ENCODE data around the gene VAC14. TPM values are rescaled to one million over a fixed set of nuclear protein-coding genes. Genes with fewer than 3 reads are reported as not detected.

VAC14 gene
- total and polyA plus RNA-seq, 8 donors = 14.9 to 90.6 (median 39.3) TPM

DNA sequence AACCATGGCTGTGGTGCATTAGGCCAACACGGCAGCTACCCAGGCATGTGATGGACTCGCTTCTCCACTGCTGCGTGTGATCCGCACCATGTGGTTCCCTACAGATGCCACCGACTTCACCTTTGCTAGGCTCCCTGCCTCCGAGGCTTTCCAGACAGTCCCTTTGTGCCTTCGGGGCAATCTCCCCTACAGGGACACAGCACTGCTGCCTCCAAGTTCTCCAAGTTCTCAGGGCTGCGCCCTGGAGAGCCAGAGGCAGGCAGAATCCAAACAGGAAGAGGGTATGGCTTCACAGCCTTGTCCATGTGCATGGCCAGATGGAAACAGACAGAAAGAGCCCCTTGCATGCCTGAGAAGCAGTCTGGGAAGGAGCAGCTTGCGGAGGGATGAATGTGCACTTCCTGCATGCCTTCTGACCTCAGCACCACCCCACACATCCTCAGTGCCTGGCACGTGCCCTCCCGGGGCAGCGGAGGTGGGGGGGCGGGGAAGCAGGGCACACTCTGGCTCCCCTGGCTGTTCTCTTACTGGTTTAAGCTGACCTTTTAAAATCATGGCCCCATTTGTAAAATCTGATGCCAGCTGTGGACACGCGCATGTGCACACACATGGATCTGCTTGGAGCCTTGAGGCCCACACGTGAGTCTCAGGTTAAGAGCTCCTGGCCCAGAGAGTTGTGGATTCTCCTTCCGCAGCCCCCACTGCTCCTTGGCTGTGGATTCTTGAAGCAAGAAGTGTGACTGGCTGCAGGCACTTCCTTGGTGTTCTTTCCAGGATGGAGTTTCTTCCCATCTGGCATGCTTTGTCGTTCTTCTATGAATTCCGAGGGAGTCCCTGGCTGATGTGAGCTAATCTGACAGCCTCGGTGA is 59.8 kb downstream of the VAC14 start:
- TF ChIP-seq POLR2A (IDR thresholded peaks at IDR 0.05) (no peak), EP300 (IDR thresholded peaks at IDR 0.05) (no peak), POLR2AphosphoS5 (IDR thresholded peaks at IDR 0.05) (no peak)
- TF ChIP-seq, protein P1, sequence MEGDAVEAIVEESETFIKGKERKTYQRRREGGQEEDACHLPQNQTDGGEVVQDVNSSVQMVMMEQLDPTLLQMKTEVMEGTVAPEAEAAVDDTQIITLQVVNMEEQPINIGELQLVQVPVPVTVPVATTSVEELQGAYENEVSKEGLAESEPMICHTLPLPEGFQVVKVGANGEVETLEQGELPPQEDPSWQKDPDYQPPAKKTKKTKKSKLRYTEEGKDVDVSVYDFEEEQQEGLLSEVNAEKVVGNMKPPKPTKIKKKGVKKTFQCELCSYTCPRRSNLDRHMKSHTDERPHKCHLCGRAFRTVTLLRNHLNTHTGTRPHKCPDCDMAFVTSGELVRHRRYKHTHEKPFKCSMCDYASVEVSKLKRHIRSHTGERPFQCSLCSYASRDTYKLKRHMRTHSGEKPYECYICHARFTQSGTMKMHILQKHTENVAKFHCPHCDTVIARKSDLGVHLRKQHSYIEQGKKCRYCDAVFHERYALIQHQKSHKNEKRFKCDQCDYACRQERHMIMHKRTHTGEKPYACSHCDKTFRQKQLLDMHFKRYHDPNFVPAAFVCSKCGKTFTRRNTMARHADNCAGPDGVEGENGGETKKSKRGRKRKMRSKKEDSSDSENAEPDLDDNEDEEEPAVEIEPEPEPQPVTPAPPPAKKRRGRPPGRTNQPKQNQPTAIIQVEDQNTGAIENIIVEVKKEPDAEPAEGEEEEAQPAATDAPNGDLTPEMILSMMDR (IDR thresholded peaks at IDR 0.05) = no peak
- DNase-seq = no peak
- Histone ChIP-seq H3K4me3 (no peak overlapping the region), H3K36me3 (peaks cover 0 to 49% (median 43%) of the 10 kb centered on the region in 4 donors), H3K9me3 (no peaks in the 10 kb centered on the region), H3K4me1 (peaks cover 37 to 67% (median 52%) of the 10 kb centered on the region in 4 donors), H3K27me3 (no peaks in the 10 kb centered on the region), H3K27ac (peak overlapping the region; percentile 0 to 64 (median 49))
- WGBS, 5 donors = 69 to 82% (median 77%) methylated on average over 19 to 20 of the region's 20 CpGs
- intact Hi-C loops (cut with DNase I; ENCODE audit: low total_unique reads) = no loop called here

DNA sequence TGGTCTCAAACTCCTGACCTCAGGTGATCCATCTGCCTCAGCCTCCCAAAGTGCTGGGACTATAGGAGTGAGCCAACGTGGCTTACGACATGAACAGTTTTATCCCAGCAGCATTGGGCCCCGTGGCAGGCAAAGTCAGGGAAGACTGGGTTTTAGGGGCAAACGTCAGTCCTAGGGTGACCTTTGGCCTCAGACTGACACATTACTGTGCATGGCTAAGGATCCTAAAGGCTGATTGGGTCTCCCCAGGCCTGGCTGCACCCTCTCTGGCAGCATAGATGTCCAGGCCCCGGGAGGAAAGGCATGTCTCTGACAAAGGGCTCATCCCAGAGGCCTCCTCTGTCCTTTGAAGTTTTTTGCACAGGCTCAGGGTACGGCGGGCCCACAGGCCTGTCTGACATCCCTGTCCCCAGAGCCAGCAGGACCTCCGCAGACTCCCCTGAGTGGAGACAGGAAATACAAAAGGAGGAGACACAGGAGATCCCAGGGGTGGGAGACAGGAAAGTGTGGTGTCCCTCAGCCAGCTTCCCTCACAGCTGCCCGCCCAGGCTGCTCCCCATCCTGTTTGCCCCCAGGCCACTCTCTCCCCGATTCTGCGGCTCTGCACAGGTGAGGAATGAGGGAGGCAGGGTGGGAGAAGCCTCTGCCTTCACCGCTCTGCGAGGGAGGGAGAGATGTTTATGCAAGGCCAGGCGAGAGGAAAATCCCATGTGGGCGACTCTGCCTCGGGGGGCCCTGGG is 60.6 kb downstream of the VAC14 start:
- Histone ChIP-seq H3K27ac (peak overlapping the region; percentile 0 to 64 (median 49)), H3K4me1 (peaks cover 36 to 67% (median 44%) of the 10 kb centered on the region in 4 donors), H3K27me3 (no peaks in the 10 kb centered on the region), H3K9me3 (no peaks in the 10 kb centered on the region), H3K4me3 (no peak overlapping the region), H3K36me3 (peaks cover 0 to 49% (median 43%) of the 10 kb centered on the region in 4 donors)
- 76 to 87% (median 81%) methylated on average over 14 to 16 of the region's 16 CpGs for WGBS, 5 donors
- no peak for TF ChIP-seq EP300 (IDR thresholded peaks at IDR 0.05)
- TF ChIP-seq POLR2AphosphoS5 (IDR thresholded peaks at IDR 0.05) = no peak
- no peak for DNase-seq
- intact Hi-C loops (cut with DNase I; ENCODE audit: low total_unique reads) = no loop called here

DNA sequence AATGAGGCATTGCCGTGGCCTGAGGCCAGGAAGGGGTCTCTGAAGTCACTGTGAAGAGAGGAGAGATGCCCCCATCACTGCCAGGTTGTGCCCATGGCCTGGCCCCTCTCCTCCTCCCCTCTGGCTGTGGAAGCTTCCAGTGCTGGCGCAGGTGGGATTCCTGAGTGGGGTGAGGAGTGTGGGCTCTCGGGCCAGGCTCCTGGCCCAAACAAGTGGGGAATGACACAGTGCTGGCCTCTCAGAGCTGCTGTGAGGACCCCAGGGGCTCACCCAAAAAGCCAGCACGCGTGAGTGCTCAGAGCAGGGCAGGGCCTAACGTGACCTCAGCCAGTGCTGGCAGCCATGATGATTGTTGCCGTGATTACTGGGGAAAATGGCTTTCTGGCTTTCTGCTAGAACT is 61.6 kb downstream of the VAC14 start:
- peaks cover 0 to 47% (median 39%) of the 10 kb centered on the region in 4 donors for H3K36me3 ChIP-seq
- TF ChIP-seq EP300 (IDR thresholded peaks at IDR 0.05) (no peak), POLR2AphosphoS5 (IDR thresholded peaks at IDR 0.05) (no peak), POLR2A (IDR thresholded peaks at IDR 0.05) (no peak)
- TF ChIP-seq, protein P1 (IDR thresholded peaks at IDR 0.05) = no peak
- intact Hi-C loops (cut with DNase I; ENCODE audit: low total_unique reads) = no loop called here
- no peak overlapping the region for H3K4me3 ChIP-seq
- H3K9me3 ChIP-seq = no peaks in the 10 kb centered on the region
- peak overlapping the region in 3 of 5 donors; percentile 83 to 90 (median 87) for H3K27ac ChIP-seq
- H3K4me1 ChIP-seq = peaks cover 35 to 70% (median 44%) of the 10 kb centered on the region in 4 donors
- no peak for DNase-seq
- 85 to 94% (median 91%) methylated on average over 7 of the region's 7 CpGs for WGBS, 5 donors
- no peaks in the 10 kb centered on the region for H3K27me3 ChIP-seq

DNA sequence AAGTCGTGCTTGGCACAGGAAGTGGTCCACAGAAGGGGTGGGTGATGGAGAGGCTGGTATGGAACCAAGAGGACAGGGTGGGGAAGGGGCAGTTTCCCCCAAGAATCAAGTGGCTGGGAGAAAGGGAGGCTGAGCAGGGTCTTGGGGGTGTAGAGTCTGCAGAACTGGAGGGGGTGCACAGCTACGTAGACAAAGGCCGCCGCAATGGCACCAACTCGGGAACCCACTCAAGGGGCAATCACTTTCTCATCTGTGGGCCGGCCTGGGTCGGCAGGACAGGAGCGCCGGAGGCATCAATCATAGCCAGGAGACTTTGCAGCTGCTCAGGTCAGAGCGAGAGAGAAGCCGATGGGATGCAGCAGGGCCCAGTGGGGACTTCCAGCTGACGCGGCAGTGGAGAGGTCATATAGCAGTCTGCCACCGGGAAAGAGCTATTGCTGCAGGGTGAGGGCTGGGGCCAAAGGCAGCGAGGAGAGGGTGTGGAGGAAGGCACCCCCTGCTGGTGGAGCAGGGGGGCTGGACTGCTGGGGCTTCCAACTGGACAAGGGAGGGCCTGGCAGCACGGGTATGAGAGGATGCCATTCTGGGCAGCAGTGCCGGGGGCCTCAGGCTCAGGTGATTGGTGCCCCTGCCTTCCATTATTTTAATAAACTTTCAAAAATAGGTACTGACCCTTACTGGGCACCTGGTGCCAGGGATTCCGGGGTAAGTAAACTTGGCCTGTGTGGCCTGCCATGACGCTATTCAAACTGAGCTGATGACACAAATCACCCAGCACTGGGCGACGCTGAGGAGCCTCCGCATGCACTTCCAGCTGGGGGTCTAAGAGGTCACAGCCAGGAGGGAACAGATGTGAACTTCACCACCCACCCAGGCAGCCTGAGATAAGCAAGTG is 62.6 kb downstream of the VAC14 start:
- peaks cover 0 to 37% (median 29%) of the 10 kb centered on the region in 4 donors for H3K36me3 ChIP-seq
- TF ChIP-seq EP300 (IDR thresholded peaks at IDR 0.05) (no peak), POLR2AphosphoS5 (IDR thresholded peaks at IDR 0.05) (peak in 2 of 3 donors; percentile 35 to 52), POLR2A (IDR thresholded peaks at IDR 0.05) (no peak)
- TF ChIP-seq, protein P1 (IDR thresholded peaks at IDR 0.05) = peak in 4 of 7 experiments; percentile 53 to 60 (median 56)
- DNase-seq = peak; percentile 43 to 84
- no peak overlapping the region for H3K4me3 ChIP-seq
- no peaks in the 10 kb centered on the region for H3K9me3 ChIP-seq
- H3K27me3 ChIP-seq = no peaks in the 10 kb centered on the region
- peak overlapping the region; percentile 15 to 90 (median 83) for H3K27ac ChIP-seq
- 55 to 76% (median 67%) methylated on average over 21 to 22 of the region's 22 CpGs for WGBS, 5 donors
- peaks cover 35 to 62% (median 44%) of the 10 kb centered on the region in 4 donors for H3K4me1 ChIP-seq
- intact Hi-C loops (cut with DNase I; ENCODE audit: low total_unique reads) = no loop called here

Data from stomach (tissue), 9 donors.